Measurements from ENCODE around the gene DCANP1. TPM values are rescaled to one million over a fixed set of nuclear protein-coding genes. Genes with fewer than 3 reads are reported as not detected.

The DCANP1 gene
- total and polyA plus RNA-seq, 2 of the 13 experiments (the other 11 are each of a cell fraction or from before 2014, with no cell fraction given): not detected

DNA sequence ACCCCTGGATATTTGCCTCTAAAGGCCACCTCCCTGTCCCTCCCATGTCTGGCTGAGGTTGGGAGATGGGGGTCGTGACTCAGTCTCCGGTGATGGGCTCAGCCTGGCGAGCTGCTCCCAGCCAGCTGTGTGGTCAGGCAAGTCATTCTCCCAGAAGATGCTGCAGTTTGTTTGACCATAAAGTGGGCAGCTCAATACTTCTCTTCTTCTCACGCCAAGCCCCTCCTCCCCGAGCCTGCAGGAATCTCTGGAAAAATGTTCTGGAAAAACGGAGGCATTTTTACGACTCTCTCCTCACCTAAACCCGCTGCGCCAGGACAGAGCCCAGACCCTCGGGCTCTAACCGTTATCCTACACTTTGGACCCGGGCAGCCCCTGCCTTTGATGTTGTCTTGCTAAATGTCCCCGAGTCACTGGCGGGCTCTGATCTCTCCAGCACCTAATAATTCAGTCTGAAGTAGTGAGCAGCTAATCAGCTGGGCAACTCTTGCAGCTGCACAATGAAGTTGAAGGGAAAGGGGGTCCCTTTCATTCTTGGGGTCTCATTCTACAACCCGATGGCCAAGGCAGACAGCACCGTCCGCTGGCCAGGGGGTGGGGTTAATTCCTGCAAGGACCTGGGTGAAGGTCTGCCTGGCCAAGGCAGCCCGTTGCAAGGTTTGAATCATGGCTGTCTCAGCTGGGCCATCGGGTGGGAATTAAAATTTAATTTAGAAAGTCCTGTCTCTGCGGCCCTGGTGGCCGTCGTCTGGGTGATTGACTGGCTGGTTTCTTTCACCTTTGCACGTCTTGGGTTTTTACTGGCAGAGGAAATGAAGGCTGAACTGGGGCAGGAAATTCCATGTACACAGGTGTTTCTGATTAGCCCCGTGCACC is 12.3 kb downstream of the DCANP1 start:
- no peak for FAIRE-seq
- Histone ChIP-seq H4K20me1 (ENCODE audit: insufficient read depth, low read length) (no peaks in the 10 kb centered on the region), H3K4me2 (ENCODE audit: low read depth, low read length) (peak overlapping the region; percentile 96), H3K9ac (ENCODE audit: insufficient read depth, low read depth, low read length) (peak overlapping the region; percentile 18; the same call in 1 of the 2 replicates), H3K9me3 (ENCODE audit: low read length) (no peaks in the 10 kb centered on the region), H3K27ac (ENCODE audit: extremely low read length, insufficient read depth, low read length) (peak overlapping the region; percentile 45), H3K4me1 (ENCODE audit: insufficient read depth, low read length) (peaks cover 61% of the 10 kb centered on the region), H3K36me3 (replicated peaks in 1 of 2; ENCODE audit: control insufficient read depth in 1 of 2, insufficient read depth in 2 of 2, low read length in 2 of 2) (no peaks in the 10 kb centered on the region), H2AFZ (ENCODE audit: low read length) (no peak overlapping the region), H3K27me3 (ENCODE audit: control insufficient read depth in 1 of 2, insufficient read depth in 2 of 2, low read length in 2 of 2) (peaks cover 0 to 12% of the 10 kb centered on the region in 2 experiments; a peak in 2 of 5 replicates), H3K79me2 (ENCODE audit: insufficient read depth, low read length) (no peaks in the 10 kb centered on the region), H3K4me3 (replicated peaks in 1 of 3; ENCODE audit: insufficient read depth in 1 of 3, low read depth in 2 of 3, low read length in 3 of 3) (peak overlapping the region; percentile 28 to 66 (median 61))
- BruUV-seq (replicated peaks): no TSS peak
- DNase-seq (ENCODE audit: low spot score): peak; percentile 54
- WGBS (ENCODE audit: low lambda C conversion rate): under 1% methylated on average over 19 of the region's 24 CpGs
- intact Hi-C loops (cut with micrococcal nuclease; ENCODE audit: unreplicated experiment): loop anchor here (10.0 kb wide), 1 partner anchor 110 kb away; no protein-coding TSS in a partner anchor
- ATAC-seq: peak; percentile 58
- ChIA-PET POLR2A (interaction anchor here (1.0 to 1.7 kb wide), 2 partner anchors 48 to 172 kb away, joined by 3 to 4 read pairs; no protein-coding TSS in a partner anchor), CTCF (ENCODE audit: low intra/inter-chr PET ratio, low total read pairs) (no interaction called here)
- in situ Hi-C loops (cut with HindIII; ENCODE audit: extremely low pct_ligation_motif_present, low pct_unique_long_range_greater_than_20kb): no loop called here
- TF ChIP-seq, protein P1, sequence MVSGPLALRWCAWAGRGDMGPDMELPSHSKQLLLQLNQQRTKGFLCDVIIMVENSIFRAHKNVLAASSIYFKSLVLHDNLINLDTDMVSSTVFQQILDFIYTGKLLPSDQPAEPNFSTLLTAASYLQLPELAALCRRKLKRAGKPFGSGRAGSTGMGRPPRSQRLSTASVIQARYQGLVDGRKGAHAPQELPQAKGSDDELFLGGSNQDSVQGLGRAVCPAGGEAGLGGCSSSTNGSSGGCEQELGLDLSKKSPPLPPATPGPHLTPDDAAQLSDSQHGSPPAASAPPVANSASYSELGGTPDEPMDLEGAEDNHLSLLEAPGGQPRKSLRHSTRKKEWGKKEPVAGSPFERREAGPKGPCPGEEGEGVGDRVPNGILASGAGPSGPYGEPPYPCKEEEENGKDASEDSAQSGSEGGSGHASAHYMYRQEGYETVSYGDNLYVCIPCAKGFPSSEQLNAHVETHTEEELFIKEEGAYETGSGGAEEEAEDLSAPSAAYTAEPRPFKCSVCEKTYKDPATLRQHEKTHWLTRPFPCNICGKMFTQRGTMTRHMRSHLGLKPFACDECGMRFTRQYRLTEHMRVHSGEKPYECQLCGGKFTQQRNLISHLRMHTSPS (CRISPR knock-in tag; IDR thresholded peaks at IDR 0.05; ENCODE audit: low read depth): 0 out of 2 replicates have a peak, but pooled peaks have one; percentile 6
- TF ChIP-seq JDP2 (CRISPR knock-in tag; IDR thresholded peaks at IDR 0.05; ENCODE audit: borderline replicate concordance): no peak
- no peak for TF ChIP-seq RCOR2 (CRISPR knock-in tag; IDR thresholded peaks at IDR 0.05)
- 0 out of 2 replicates have a peak, but pooled peaks have one; percentile 18 for TF ChIP-seq SP4 (CRISPR knock-in tag; IDR thresholded peaks at IDR 0.05)
- TF ChIP-seq CC2D1A (CRISPR knock-in tag; IDR thresholded peaks at IDR 0.05): no peak
- no peak for TF ChIP-seq ZNF20 (CRISPR knock-in tag; IDR thresholded peaks at IDR 0.05)
- TF ChIP-seq KDM6A (CRISPR knock-in tag; IDR thresholded peaks at IDR 0.05; ENCODE audit: low read depth): no peak
- no peak for TF ChIP-seq ZNF101 (CRISPR knock-in tag; IDR thresholded peaks at IDR 0.05; ENCODE audit: borderline replicate concordance, low read depth)
- TF ChIP-seq, protein P2, sequence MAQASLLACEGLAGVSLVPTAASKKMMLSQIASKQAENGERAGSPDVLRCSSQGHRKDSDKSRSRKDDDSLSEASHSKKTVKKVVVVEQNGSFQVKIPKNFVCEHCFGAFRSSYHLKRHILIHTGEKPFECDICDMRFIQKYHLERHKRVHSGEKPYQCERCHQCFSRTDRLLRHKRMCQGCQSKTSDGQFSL (CRISPR knock-in tag; IDR thresholded peaks at IDR 0.05): no peak
- TF ChIP-seq ZNF556 (CRISPR knock-in tag; IDR thresholded peaks at IDR 0.05; ENCODE audit: borderline replicate concordance): 0 out of 2 replicates have a peak, but pooled peaks have one; percentile 28
- no peak for TF ChIP-seq ZSCAN29 (CRISPR knock-in tag; conservative IDR thresholded peaks at IDR 0.05)
- no peak for TF ChIP-seq ZFP36 (IDR thresholded peaks at IDR 0.05; ENCODE audit: borderline replicate concordance, low read depth, low read length, partially characterized antibody)
- no peak for TF ChIP-seq ZNF317 (CRISPR knock-in tag; IDR thresholded peaks at IDR 0.05)
- no peak for TF ChIP-seq ZNF792 (CRISPR knock-in tag; IDR thresholded peaks at IDR 0.05)
- no peak for TF ChIP-seq ZNF230 (CRISPR knock-in tag; IDR thresholded peaks at IDR 0.05)
- no peak for TF ChIP-seq RBM39 (IDR thresholded peaks at IDR 0.05; ENCODE audit: low read depth, low read length, poor library complexity, severe bottlenecking)
- no peak for TF ChIP-seq ZNF703 (CRISPR knock-in tag; IDR thresholded peaks at IDR 0.05; ENCODE audit: borderline replicate concordance)
- no peak for TF ChIP-seq JUN (CRISPR knock-in tag; IDR thresholded peaks at IDR 0.05)
- no peak for TF ChIP-seq SALL2 (CRISPR knock-in tag; IDR thresholded peaks at IDR 0.05)
- TF ChIP-seq MXI1 (IDR thresholded peaks at IDR 0.05; ENCODE audit: borderline replicate concordance, low read depth, low read length): no peak
- TF ChIP-seq FOXK2 (IDR thresholded peaks at IDR 0.05): no peak
- TF ChIP-seq TCF7 (IDR thresholded peaks at IDR 0.05; ENCODE audit: low read depth): peak; percentile 66; the same call in 1 of the 2 replicates
- TF ChIP-seq, protein P3, sequence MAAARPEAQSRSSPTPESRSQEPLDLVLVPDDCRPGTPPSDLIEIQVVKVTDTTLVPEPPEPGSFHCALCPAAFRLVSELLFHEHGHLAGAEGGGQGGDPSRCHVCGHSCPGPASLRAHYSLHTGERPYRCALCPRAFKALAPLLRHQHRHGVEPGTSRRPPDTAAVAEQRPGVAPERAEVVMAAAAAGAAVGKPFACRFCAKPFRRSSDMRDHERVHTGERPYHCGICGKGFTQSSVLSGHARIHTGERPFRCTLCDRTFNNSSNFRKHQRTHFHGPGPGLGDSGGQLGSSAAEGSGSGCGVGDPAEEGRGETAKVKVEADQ (CRISPR knock-in tag; IDR thresholded peaks at IDR 0.05; ENCODE audit: borderline replicate concordance): no peak

Data from HepG2 (cell line).